LNCaP clone FGC (cell line): ENCODE data around the gene FUS.

Experiments used
- DNase-seq: peaks from one replicate; pipeline ENCODE4 v3.0.0-alpha.2; 2011; ENCODE audit warnings: low read depth
- H3K4me3 ChIP-seq: 2 replicates; pipeline ENCODE4 v1.5.1; 2011; ENCODE audit warnings: mild to moderate bottlenecking, low read depth, low read length, control low read depth
- TF ChIP-seq, protein P1 (sequence below): IDR thresholded peaks from 2 replicates; pipeline ENCODE4 v1.5.1; 2012; ENCODE audit warnings: mild to moderate bottlenecking; ENCODE audit not compliant: control insufficient read depth, insufficient read depth; ENCODE audit errors: extremely low read depth

The FUS gene

GRCh38 chr16:31201582-31202413 lies 21.9 kb downstream of the FUS start:
- no peak for DNase-seq
- no peak overlapping the region for H3K4me3 ChIP-seq
- TF ChIP-seq, protein P1, sequence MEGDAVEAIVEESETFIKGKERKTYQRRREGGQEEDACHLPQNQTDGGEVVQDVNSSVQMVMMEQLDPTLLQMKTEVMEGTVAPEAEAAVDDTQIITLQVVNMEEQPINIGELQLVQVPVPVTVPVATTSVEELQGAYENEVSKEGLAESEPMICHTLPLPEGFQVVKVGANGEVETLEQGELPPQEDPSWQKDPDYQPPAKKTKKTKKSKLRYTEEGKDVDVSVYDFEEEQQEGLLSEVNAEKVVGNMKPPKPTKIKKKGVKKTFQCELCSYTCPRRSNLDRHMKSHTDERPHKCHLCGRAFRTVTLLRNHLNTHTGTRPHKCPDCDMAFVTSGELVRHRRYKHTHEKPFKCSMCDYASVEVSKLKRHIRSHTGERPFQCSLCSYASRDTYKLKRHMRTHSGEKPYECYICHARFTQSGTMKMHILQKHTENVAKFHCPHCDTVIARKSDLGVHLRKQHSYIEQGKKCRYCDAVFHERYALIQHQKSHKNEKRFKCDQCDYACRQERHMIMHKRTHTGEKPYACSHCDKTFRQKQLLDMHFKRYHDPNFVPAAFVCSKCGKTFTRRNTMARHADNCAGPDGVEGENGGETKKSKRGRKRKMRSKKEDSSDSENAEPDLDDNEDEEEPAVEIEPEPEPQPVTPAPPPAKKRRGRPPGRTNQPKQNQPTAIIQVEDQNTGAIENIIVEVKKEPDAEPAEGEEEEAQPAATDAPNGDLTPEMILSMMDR = no peak

DNA sequence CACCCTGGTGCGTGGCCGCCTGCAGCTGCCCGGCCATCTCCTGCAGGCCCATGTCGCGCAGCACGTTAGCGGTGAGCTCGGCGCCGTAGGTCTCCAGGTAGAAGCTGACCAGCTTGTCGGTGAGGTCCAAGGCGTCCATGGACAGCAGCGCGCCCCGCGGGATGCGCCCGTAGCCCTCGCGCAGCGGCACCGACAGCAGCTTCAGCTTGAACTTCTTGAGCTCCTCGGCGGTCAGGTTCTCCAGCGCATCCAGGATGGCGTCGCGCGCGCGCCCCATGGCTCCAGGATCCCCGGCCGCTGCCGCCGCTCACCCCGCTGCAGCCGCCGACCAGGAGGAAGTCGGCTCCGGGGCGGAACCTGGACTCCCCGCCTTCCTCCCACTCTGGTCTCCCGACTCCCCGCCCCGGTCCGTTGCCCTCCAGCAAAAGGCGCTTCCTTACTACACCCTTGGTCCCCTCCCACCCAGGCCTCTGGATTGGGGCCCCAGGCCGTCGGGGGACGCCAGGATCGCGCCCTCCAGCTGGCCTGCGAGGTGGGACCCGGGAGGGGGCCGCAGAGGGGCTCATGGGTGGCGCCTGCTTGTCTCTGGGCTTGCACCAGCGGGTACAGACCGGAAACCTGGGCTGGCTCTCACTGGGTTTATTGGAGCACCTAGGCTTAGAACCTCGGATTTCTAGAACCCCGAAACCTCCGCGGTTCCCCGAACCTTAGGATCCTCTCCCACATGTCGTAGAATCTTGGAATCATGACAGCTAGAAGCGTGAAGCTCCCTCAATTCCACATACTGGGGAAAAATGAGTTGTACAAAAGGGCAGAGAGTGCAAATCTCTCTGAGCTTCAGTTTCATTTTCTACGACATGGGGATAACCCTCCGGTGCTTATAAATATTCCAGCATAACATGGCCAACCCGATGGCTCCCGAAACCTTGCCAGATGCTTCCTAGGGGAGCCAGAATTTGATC lies 22.8 kb downstream of the FUS start, which contains the start of gene PYCARD:
Gene PYCARD (minus strand): TSS at position 347 of the 962 bp plus-strand sequence. CDS start 70 bp downstream, at position 277.
- TF ChIP-seq, protein P1 = no peak
- DNase-seq = no peak
- H3K4me3 ChIP-seq = no peak within 1 kb of the TSS

DNA sequence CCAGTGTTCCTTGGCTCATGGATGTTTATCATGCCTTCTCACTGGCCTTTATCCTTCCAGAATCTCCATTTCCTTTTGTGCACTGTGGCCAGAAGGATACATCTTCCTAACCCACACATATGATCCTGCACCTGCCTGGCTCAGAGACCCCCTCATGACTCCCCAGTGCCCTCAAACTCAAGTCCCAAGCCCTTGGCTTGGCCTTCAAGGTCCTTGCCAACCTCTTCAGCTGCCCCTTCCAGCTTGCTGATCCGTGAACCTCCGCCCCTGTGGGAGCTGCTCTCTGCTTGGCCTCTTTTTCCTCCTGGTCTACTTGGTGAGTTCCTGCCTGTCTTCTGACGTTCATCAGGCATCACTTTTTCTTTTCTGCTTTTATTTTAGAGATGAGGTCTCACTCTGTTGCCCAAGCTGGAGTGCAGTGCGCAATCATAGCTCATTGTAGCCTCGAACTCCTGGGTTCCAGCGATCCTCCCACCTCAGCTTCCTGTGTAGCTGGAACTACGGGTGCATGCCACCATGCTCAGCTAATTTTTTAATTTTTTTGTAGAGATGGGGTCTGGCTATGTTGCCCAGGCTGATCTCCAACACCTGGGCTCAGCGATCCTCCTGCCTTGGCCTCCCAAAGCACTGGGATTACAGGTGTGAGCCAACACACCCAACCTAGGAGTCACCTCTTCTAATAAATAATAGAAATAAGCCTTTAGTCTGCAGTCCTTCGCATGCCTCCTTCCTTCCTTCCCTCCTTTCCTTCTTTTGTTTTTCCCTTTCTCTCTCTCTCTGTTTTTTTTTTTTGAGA lies 25.1 kb downstream of the FUS start:
- DNase-seq = no peak
- no peak overlapping the region for H3K4me3 ChIP-seq
- TF ChIP-seq, protein P1 = no peak

DNA sequence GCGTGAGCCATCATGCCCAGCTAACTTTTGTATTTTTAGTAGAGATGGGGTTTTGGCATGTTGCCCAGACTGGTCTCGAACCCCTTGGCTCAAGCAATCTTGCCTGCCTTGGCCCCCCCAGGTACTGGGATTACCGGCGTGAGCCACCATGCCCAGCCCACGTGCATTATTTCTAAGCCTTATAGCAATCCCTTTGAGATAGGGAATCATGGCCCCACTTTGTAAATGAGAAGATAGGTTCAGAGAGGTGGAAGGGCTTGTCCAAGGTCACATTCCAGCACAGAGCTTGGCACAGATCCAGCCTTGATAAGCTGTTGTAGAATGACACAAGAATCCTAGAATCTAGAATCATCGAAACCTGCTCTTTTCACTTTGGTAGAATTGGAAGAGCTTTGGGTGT lies 26.8 kb downstream of the FUS start:
- DNase-seq = no peak
- TF ChIP-seq, protein P1 = no peak
- no peak overlapping the region for H3K4me3 ChIP-seq

- H3K4me3 ChIP-seq = no peak overlapping the region
- no peak for DNase-seq
- TF ChIP-seq, protein P1 = no peak
Measured at GRCh38 chr16:31213342-31213741, 33.4 kb downstream of the FUS start.
